Right atrium auricular region (tissue), 2 donors: ENCODE results near the gene XRCC3. TPM values are rescaled to one million over a fixed set of nuclear protein-coding genes. Genes with fewer than 3 reads are reported as not detected.
A peak's percentile ranks its signal among the peaks of the same experiment; 100 is the strongest.

Experiments
- DNase-seq: peaks from one replicate; pipeline ENCODE4 v3.0.0-alpha.2; 2019; ENCODE audit warnings: low spot score
- H3K27ac ChIP-seq, 2 donors: fragments of 200-600 bp; sonication (generic); 1 replicate in 1 of 2; 2 replicates in 1 of 2; pipeline ENCODE4 v1.5.1; 2016 to 2019
- H3K27me3 ChIP-seq, 2 donors: fragments of 200-600 bp; sonication (generic); one replicate each; pipeline versions ENCODE4 v1.5.1 to v1.6.0; 2017 to 2019
- H3K36me3 ChIP-seq: fragments of 200-600 bp; sonication (generic); one replicate; pipeline ENCODE4 v1.5.1; 2016
- H3K4me1 ChIP-seq, 2 donors: fragments of 200-600 bp; sonication (generic); one replicate each; pipeline versions ENCODE4 v1.5.1 to v1.6.0; 2017 to 2019
- H3K4me3 ChIP-seq, 2 donors: fragments of 200-600 bp; sonication (generic); 1 replicate in 1 of 2; 2 replicates in 1 of 2; pipeline ENCODE4 v1.5.1; 2017 to 2019; ENCODE audit warnings: mild to moderate bottlenecking in 1 of 2, moderate library complexity in 1 of 2
- H3K9me3 ChIP-seq, 2 donors: fragments of 200-600 bp; sonication (generic); one replicate each; pipeline ENCODE4 v1.5.1; 2019
- CTCF ChIP-seq, 2 donors: fragments of 200-600 bp; sonication (generic); IDR thresholded peaks; one replicate each; pipeline ENCODE4 v1.5.1; 2019; ENCODE audit warnings: antibody characterized with exemption in 2 of 2
- total RNA-seq, 2 donors: library from RNA; depleted of rRNA; stranded (reverse); fragments of >200 nt; gene quantifications; one replicate each; pipeline ENCODE4 v1.1.0, GENCODE V29; 2016

The XRCC3 gene
- total RNA-seq, 2 donors from 2014 or later = 2.1 to 3.6 TPM

- peaks cover 0 to 22% of the 10 kb centered on the region in 2 donors for H3K4me1 ChIP-seq
- no peak overlapping the region for H3K27ac ChIP-seq
- H3K9me3 ChIP-seq = no peaks in the 10 kb centered on the region
- no peak for TF ChIP-seq CTCF (IDR thresholded peaks at IDR 0.05)
- no peaks in the 10 kb centered on the region for H3K27me3 ChIP-seq
- no peak for DNase-seq
- peaks cover 70% of the 10 kb centered on the region for H3K36me3 ChIP-seq
- no peak overlapping the region for H3K4me3 ChIP-seq
Measured at GRCh38 chr14:103684471-103684870, 30.8 kb downstream of the XRCC3 start.

GRCh38 chr14:103683139-103683538, 32.1 kb downstream of the XRCC3 start:
- DNase-seq = no peak
- Histone ChIP-seq H3K4me3 (no peak overlapping the region), H3K4me1 (peaks cover 0 to 20% of the 10 kb centered on the region in 2 donors), H3K9me3 (no peaks in the 10 kb centered on the region), H3K27ac (no peak overlapping the region), H3K36me3 (peaks cover 79% of the 10 kb centered on the region), H3K27me3 (no peaks in the 10 kb centered on the region)
- TF ChIP-seq CTCF (IDR thresholded peaks at IDR 0.05) = no peak

GRCh38 chr14:103680491-103681231, 34.6 kb downstream of the XRCC3 start:
- H3K27me3 ChIP-seq = no peaks in the 10 kb centered on the region
- DNase-seq = no peak
- peaks cover 0 to 14% of the 10 kb centered on the region in 2 donors for H3K4me1 ChIP-seq
- H3K27ac ChIP-seq = no peak overlapping the region
- TF ChIP-seq CTCF (IDR thresholded peaks at IDR 0.05) = no peak
- H3K9me3 ChIP-seq = no peaks in the 10 kb centered on the region
- no peak overlapping the region for H3K4me3 ChIP-seq
- peaks cover 84% of the 10 kb centered on the region for H3K36me3 ChIP-seq

GRCh38 chr14:103679351-103679750, 35.9 kb downstream of the XRCC3 start:
- Histone ChIP-seq H3K27me3 (no peaks in the 10 kb centered on the region), H3K4me1 (peaks cover 0 to 14% of the 10 kb centered on the region in 2 donors), H3K4me3 (no peak overlapping the region), H3K36me3 (peaks cover 92% of the 10 kb centered on the region), H3K9me3 (no peaks in the 10 kb centered on the region), H3K27ac (no peak overlapping the region)
- DNase-seq = no peak
- peak in 1 of 2 donors; percentile 58 for TF ChIP-seq CTCF (IDR thresholded peaks at IDR 0.05)

GRCh38 chr14:103676881-103677675, 38.2 kb downstream of the XRCC3 start:
- Histone ChIP-seq H3K27ac (no peak overlapping the region), H3K36me3 (peaks cover 100% of the 10 kb centered on the region), H3K27me3 (no peaks in the 10 kb centered on the region), H3K4me1 (peaks cover 0 to 14% of the 10 kb centered on the region in 2 donors), H3K9me3 (no peaks in the 10 kb centered on the region), H3K4me3 (no peak overlapping the region)
- no peak for TF ChIP-seq CTCF (IDR thresholded peaks at IDR 0.05)
- DNase-seq = no peak
